ENCODE data around the gene CCDC86.

Gene CCDC86

GRCh38 chr11:60870733-60871377 is 28.9 kb downstream of the CCDC86 start:
- DNase-seq: no peak

GRCh38 chr11:60871378-60872061 is 29.6 kb downstream of the CCDC86 start:
- no peak for DNase-seq

- no peak for DNase-seq
Observed at GRCh38 chr11:60872124-60872960, 30.4 kb downstream of the CCDC86 start.

DNA sequence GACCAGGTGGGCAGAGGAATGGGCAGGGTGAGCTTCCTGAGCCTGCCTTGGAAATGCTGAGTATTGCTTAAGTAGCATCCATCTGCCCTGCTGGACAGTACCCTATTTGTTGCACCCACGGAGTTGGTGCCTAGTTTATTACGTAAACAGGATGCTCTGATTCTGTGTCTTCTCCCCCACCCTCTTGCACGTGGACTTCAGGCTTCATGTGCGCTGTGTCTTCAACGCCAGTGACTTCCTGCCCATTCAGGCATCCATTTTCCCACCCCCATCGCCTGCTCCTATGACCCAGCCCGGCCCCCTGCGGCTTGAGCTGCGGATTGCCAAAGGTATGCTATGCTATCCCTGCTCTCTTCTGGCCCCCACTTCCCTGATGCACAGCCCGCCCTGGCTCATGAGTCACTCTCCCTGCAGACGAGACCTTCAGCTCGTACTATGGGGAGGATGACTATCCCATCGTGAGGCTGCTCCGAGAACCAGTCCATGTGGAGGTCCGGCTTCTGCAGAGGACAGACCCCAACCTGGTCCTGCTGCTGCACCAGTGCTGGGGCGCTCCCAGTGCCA is 31.1 kb downstream of the CCDC86 start:
- no peak for DNase-seq

- no peak for DNase-seq
Observed at GRCh38 chr11:60873533-60873932, 31.6 kb downstream of the CCDC86 start.

DNA sequence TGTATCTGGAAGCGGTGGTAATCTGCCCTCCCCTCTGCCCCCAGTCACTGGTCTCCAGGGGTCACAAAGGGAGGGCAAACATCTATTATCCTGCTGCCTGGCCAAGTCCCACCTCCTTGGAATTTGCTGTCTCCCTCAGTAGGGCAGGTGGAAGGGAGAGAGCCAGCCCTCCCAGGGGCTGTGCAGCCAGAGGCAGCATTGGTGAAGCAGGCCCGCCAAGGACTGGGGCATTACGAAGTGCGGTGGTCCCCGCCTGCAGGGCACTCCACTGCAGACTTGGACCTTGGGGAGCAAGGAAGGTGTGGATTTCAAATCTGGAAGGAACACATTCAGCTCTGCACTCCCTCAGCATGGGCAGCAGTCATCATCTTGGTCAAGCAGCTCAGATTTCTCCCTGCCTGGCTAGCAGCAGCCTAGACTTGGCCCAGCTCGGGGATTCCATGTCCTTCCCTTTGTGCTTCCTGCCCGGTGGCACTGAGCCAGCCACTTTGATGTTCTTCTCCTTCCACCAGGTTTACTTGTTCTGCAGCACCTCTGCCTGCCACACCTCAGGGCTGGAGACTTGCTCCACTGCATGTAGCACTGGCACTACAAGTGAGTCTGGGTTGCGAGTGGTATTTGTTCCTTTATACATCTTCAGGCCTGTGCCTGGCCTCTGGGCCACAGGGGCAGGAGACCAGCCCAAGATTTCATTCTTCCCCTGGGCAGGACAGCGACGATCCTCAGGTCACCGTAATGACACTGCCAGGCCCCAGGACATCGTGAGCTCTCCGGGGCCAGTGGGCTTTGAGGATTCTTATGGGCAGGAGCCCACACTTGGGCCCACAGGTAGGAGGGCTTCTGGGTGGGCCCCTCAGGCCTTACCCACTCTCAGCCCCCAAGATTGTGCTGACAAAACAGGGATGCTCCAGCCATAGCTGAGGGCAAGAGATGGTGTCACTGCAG is 32.8 kb downstream of the CCDC86 start:
- no peak for DNase-seq

GRCh38 chr11:60875366-60876167 is 33.7 kb downstream of the CCDC86 start:
- DNase-seq: no peak

DNA sequence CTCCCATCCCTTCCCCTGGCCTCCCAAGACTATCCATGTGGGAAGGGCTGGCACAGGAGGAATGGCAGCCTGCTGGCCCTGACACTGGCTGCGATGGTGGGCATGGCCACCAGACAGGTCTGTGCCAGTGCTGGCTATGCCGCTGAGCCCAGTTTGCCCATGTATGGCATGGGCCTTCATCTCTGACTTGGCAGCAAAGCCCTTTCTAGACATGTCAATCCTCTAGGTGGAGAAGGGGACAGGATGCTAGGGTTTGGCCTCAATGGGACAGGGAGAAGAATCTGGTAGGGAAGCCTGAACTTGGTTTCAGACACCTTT is 34.2 kb downstream of the CCDC86 start:
- DNase-seq: no peak

- no peak for DNase-seq
Observed at GRCh38 chr11:60878245-60879101, 36.6 kb downstream of the CCDC86 start.

DNA sequence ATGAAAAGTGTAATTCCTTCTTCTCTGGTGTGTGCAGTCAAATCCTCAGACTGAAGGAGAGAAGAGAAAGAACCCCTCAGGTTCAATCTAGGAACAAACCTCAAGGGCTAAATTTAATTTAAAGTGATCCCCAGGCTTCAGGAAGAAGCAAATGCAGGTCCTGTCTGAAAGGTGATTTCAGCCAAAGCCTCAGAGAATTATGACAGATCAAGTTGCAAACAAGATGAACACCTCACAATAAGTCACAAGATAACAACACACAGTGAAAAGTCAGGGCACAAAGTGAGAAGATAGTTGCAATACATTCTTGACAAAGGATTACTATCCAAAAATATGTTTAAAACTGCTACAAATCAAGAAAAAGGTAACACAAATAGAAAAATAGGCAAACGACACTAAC is 37.2 kb downstream of the CCDC86 start:
- no peak for DNase-seq

- DNase-seq: no peak
Observed at GRCh38 chr11:60879971-60880588, 38.2 kb downstream of the CCDC86 start.

DNA sequence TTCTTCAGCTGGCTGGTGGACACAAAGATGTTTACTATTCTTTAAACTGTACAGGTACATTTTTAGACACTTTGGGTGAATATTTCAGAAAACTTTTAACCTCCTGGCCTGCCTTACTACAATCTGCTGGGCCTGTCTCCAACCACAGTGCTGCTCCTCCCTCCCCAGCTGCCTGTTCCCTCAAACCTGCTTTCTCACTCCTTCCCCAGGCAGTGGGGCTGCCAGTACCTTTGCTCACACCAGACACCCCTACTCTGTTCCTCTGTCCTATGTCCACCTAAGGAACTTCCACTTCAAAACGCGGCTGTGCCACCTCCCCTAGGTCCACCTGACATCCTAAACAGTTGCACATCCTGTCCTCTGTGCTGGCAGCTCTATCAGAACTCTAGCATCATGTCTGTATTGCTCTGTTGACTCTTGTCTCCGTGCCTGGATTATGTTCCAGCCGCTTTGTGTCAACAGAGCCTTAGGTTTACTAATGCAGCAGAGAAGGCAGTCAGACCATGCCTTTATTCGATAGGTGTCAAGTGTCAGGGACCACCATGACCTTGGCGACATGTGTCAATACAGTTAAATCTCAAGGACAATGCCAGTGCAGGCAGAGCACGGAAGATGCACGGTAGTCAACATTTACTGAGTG is 38.9 kb downstream of the CCDC86 start:
- DNase-seq: no peak

GRCh38 chr11:60887556-60887955 is 45.6 kb downstream of the CCDC86 start:
- DNase-seq: peak; percentile 57

DNA sequence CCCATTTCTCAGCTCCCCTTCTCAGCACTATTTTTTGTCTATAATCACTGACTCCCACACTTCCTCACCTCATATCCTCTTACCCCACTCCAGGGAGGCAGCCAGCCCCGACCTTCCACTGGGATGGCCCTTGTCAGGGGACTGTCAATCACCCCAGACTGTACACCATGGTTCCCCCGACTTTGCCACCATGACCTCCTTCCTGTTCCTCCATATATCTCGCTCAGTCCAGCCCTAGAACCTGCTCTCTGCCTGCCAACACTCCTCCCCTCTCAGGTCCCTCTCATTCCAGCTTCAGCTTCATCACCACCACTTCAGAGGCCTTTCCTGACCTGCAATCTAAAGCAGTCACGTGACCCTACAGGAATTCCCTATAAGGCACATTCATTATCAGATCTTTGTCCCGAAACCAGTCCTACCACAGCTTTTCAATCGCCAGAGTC is 48.0 kb downstream of the CCDC86 start:
- DNase-seq: no peak

GRCh38 chr11:60890696-60891095 is 48.8 kb downstream of the CCDC86 start:
- no peak for DNase-seq

- DNase-seq: no peak
Observed at GRCh38 chr11:60891103-60891741, 49.3 kb downstream of the CCDC86 start.

- no peak for DNase-seq
Observed at GRCh38 chr11:60895687-60896086, 53.8 kb downstream of the CCDC86 start.

GRCh38 chr11:60897496-60897895 is 55.6 kb downstream of the CCDC86 start:
- DNase-seq: no peak
